Pancreas (tissue), 10 donors: ENCODE results near the gene TMEM82. TPM values are rescaled to one million over a fixed set of nuclear protein-coding genes. Genes with fewer than 3 reads are reported as not detected.

Experiments
- ATAC-seq, 4 donors: fragments of 200-7000 bp; cut with Tn5 transposase; one replicate each; pipeline versions ENCODE4 v1.8.0 to v1.9.1; 2020; ENCODE audit warnings: mild to moderate bottlenecking in 4 of 4, moderate library complexity in 4 of 4
- DNase-seq, 6 donors: peaks; one replicate each; pipeline ENCODE4 v3.0.0-alpha.2; 2020
- FAIRE-seq: peaks from 2 replicates; lab custom pipeline; 2012; peaks lifted over from hg19 to GRCh38; lab: Jason Lieb, UNC
- H3K27ac ChIP-seq, 4 donors: fragments of 200-600 bp; sonication (generic); 1 replicate in 3 of 4; 2 replicates in 1 of 4; pipeline versions ENCODE4 v1.5.0 to v1.8.0; 2020
- H3K27me3 ChIP-seq, 4 donors: fragments of 200-600 bp; one replicate each; pipeline ENCODE4 v1.8.0; 2021
- H3K36me3 ChIP-seq, 3 donors: fragments of 200-600 bp; sonication (generic) in 1 of 3; one replicate each; pipeline versions ENCODE4 v1.5.0 to v1.8.0; 2020 to 2021
- H3K4me1 ChIP-seq, 3 donors: fragments of 200-600 bp; one replicate each; pipeline ENCODE4 v1.8.0; 2021
- H3K4me3 ChIP-seq, 4 donors: fragments of 200-600 bp; sonication (generic) in 2 of 4; one replicate each; pipeline versions ENCODE4 v1.5.0 to v1.8.0; 2020 to 2021
- H3K9me3 ChIP-seq, 4 donors: fragments of 200-600 bp; one replicate each; pipeline ENCODE4 v1.8.0; 2021
- WGBS, 2 donors: extraction: QIAGEN DNeasy Blood & Tissue Kit; methylation state at CpG; one replicate each; pipeline ENCODE4 v1.1.7; 2013; 5-methylcytosine and 5-hydroxymethylcytosine counted together
- intact Hi-C, 3 donors: fragments of 100-400 bp; cut with DNase I; formaldehyde crosslinking; loops; one replicate each; pipeline versions ENCODE4 v1.11.1 to v1.14.2; 2022
- polyA plus RNA-seq, 2 donors: library from polyadenylated mRNA; stranded (reverse); fragments of 200-250 nt; gene quantifications; one replicate each; pipeline ENCODE4 v1.2.3, GENCODE V29; 2013
- total RNA-seq, 6 donors: library from RNA; stranded (reverse); fragmentation: NEBNext Ultra II Directional in 4 of 6; extraction: Animal tissue kit (Norgen Biotek cat#: 25700) in 4 of 6; gene quantifications; one replicate each; pipeline versions ENCODE4 v1.2.1 to v1.2.4, GENCODE V29; 2021 to 2023
- TF ChIP-seq, protein P1 (sequence below), 4 donors: fragments of 200-600 bp; sonication (generic) in 3 of 4; IDR thresholded peaks; one replicate each; pipeline versions ENCODE4 v1.5.0 to v1.8.0; 2021; ENCODE audit warnings: antibody characterized with exemption in 4 of 4
- donor health status: healthy with polysubstance abuse.
- donor health status: DM: no; HTN: no; CAD: no; lungs with moderate emphysema.
- donor health status: DM: no; HTN: no; CAD: no.
- donor health status: control.
- donor health status: control.
- donor health status: Bipolar disorder and iron deficiency.
- donor health status: DM: yes; HTN: yes; CAD: no.
- donor health status: DM: no; HTN: no; CAD: no.
- donor health status: DM: no; HTN: no; CAD: no.
- donor health status: DM: yes; HTN: yes; CAD: no.

The TMEM82 gene
- total and polyA plus RNA-seq, 8 donors = not detected

DNA sequence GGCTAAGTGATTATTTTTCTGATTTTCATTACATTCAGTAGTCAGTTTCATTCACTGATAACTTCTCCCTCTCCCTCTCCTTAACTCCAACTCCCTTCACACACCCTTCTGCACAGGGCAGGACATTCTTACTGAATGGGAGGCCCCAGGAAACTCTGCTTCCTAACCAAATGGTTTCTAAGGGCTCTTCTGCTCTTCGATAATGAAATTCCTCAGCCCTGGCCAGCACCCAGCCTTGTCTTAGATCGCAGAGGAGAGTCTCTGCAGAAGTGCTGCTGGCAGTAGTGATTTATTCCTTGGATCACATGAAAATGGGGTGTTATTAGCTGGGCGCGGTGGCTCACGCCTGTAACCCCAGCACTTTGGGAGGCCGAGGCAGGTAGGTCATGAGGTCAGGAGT lies 41.8 kb upstream of the TMEM82 start:
- Histone ChIP-seq H3K27ac (no peak overlapping the region), H3K27me3 (no peaks in the 10 kb centered on the region), H3K4me1 (peaks cover 0 to 22% (median 14%) of the 10 kb centered on the region in 3 donors), H3K4me3 (no peak overlapping the region), H3K36me3 (no peaks in the 10 kb centered on the region), H3K9me3 (no peaks in the 10 kb centered on the region)
- FAIRE-seq = no peak
- no peak for DNase-seq
- TF ChIP-seq, protein P1, sequence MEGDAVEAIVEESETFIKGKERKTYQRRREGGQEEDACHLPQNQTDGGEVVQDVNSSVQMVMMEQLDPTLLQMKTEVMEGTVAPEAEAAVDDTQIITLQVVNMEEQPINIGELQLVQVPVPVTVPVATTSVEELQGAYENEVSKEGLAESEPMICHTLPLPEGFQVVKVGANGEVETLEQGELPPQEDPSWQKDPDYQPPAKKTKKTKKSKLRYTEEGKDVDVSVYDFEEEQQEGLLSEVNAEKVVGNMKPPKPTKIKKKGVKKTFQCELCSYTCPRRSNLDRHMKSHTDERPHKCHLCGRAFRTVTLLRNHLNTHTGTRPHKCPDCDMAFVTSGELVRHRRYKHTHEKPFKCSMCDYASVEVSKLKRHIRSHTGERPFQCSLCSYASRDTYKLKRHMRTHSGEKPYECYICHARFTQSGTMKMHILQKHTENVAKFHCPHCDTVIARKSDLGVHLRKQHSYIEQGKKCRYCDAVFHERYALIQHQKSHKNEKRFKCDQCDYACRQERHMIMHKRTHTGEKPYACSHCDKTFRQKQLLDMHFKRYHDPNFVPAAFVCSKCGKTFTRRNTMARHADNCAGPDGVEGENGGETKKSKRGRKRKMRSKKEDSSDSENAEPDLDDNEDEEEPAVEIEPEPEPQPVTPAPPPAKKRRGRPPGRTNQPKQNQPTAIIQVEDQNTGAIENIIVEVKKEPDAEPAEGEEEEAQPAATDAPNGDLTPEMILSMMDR (IDR thresholded peaks at IDR 0.05) = no peak
- WGBS, 2 donors = 88% methylated on average over 6 of the region's 6 CpGs
- intact Hi-C loops = no loop called here
- no peak for ATAC-seq

DNA sequence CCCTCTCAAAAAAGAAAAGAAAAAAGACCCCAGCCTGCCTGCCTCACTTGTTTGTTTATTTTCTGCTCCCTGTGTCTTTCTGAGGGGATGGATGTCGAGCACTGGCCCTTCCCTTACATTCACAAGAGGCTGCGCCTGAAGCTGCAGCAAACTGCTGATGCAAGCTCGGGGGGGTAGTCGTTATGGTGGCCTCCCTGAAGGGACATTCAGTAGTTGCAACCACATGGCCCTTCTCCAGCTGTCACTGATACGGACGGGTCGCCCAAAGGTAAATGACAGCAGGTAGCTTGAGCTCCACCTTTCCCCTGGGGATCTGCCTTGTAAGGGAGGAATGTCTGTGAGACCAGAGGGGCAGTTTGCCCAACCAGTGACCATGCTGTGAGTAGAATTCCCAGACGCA lies 40.5 kb upstream of the TMEM82 start:
- intact Hi-C loops = no loop called here
- Histone ChIP-seq H3K4me1 (peaks cover 0 to 22% (median 14%) of the 10 kb centered on the region in 3 donors), H3K9me3 (no peaks in the 10 kb centered on the region), H3K27me3 (no peaks in the 10 kb centered on the region), H3K36me3 (no peaks in the 10 kb centered on the region), H3K27ac (no peak overlapping the region), H3K4me3 (no peak overlapping the region)
- TF ChIP-seq, protein P1 (IDR thresholded peaks at IDR 0.05) = no peak
- no peak for DNase-seq
- FAIRE-seq = no peak
- WGBS, 2 donors = 85 to 86% methylated on average over 8 of the region's 8 CpGs
- ATAC-seq = no peak

DNA sequence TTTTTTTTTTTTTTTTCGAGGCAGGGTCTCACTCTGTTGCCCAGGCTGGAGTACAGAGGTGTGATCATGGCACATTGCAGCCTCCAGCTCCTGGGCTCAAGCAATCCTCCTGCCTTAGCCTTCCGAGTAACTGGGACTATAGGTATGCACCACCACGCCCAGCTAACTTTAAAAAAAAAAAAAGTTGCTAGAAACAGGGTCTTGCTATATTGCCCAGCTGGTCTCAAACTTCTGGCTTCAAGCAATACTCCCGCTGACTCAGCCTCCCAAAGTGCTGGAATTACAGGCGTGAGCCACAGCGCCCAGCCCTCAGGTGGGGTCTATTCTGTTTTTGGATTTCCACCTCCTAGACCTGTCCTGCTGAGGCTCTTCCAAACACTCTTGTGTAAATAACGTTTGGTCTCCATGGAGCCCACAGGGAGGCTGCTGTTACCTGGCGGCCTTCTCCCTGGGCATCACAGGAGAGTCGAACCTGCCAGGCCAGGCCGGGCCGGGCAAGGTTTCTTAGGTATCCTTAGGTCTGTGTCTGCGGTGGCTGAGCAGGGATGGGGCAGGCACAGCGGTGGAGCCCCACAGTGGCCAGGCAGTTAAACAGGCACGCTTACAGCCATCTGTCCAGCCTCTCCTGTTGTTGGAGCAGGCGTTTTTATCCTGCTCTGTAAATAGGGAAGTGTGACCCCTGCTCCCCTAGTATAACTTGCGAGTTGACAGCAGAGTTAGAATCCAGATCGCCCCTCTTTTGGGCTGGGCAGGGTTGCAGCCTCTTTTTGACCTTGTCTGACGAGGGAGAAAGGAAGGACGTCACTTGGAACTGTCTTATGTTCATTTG lies 39.4 kb upstream of the TMEM82 start:
- Histone ChIP-seq H3K27ac (peak overlapping the region; percentile 52 to 81 (median 70)), H3K4me3 (peak overlapping the region in 2 of 4 donors; percentile 11 to 17), H3K9me3 (no peaks in the 10 kb centered on the region), H3K27me3 (no peaks in the 10 kb centered on the region), H3K36me3 (no peaks in the 10 kb centered on the region), H3K4me1 (peaks cover 0 to 19% (median 14%) of the 10 kb centered on the region in 3 donors)
- TF ChIP-seq, protein P1 (IDR thresholded peaks at IDR 0.05) = no peak
- DNase-seq (peak in 3 of 6 donors; percentile 31 to 69 (median 37)), FAIRE-seq (no peak), ATAC-seq (peak; percentile 80 to 88 (median 84))
- intact Hi-C loops = no loop called here
- 36 to 40% methylated on average over 18 to 19 of the region's 19 CpGs for WGBS, 2 donors

DNA sequence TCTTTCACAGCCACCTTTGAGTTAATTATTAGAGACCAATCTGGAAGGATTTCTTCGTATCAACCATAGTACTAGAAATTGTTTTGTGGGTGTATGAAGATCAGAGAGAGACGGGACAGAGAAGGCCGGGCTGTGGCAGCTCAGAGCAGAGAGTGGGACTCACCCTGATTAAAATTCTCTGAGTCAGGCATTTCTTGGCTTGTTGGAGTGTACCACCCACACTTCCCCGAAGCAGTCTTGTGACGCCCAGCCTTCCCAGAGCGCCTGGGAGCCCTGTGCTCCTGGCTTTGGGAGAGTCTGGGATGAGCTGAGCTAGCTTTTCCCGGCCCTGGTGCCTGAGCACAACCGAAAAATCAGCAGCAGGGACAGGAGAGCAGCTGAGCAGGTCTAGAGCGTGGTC lies 38.7 kb upstream of the TMEM82 start:
- DNase-seq (peak in 4 of 6 donors; percentile 45 to 69 (median 55)), FAIRE-seq (peak; percentile 65), ATAC-seq (peak; percentile 66 to 92 (median 86))
- peak overlapping the region in 2 of 4 donors; percentile 11 to 17 for H3K4me3 ChIP-seq
- H3K9me3 ChIP-seq = no peaks in the 10 kb centered on the region
- no peaks in the 10 kb centered on the region for H3K27me3 ChIP-seq
- TF ChIP-seq, protein P1 (IDR thresholded peaks at IDR 0.05) = no peak
- intact Hi-C loops = no loop called here
- H3K27ac ChIP-seq = peak overlapping the region; percentile 52 to 81 (median 70)
- WGBS, 2 donors = 21 to 26% methylated on average over 9 of the region's 9 CpGs
- no peaks in the 10 kb centered on the region for H3K36me3 ChIP-seq
- H3K4me1 ChIP-seq = peaks cover 0 to 19% (median 14%) of the 10 kb centered on the region in 3 donors
